Cortex of kidney (tissue), 1 donor: ENCODE measurements around the gene GABRG3.

Experiments used
- DNase-seq: peaks from one replicate; lab custom pipeline; 2025; lab: John Stamatoyannopoulos, UW

Gene GABRG3

GRCh38 chr15:27509014-27509413 lies 538.0 kb downstream of the GABRG3 start:
- no peak for DNase-seq

- no peak for DNase-seq
Measured at GRCh38 chr15:27512281-27513001, 541.5 kb downstream of the GABRG3 start.

DNA sequence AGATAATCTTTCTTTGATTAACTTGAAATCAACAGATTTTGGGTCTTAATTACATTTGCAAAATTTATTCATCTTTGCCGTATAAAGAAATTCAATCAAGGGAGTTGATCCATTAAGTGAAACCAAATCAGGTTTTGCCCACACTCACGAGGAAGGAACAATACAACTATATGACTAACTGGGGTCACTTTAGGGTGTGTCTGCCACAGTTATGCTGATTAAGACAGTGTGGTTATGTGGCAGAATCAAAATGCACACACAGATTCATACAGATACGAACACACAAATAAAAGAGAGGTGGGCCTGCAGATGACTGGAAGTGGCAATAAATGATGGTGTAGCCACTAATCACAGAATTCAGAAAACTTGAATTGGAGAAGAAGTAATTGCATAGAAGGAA lies 543.5 kb downstream of the GABRG3 start:
- DNase-seq, result no peak

- no peak for DNase-seq
Measured at GRCh38 chr15:27527490-27528067, 556.6 kb downstream of the GABRG3 start.

- DNase-seq, result no peak
Measured at GRCh38 chr15:27529399-27529798, 558.4 kb downstream of the GABRG3 start.

DNA sequence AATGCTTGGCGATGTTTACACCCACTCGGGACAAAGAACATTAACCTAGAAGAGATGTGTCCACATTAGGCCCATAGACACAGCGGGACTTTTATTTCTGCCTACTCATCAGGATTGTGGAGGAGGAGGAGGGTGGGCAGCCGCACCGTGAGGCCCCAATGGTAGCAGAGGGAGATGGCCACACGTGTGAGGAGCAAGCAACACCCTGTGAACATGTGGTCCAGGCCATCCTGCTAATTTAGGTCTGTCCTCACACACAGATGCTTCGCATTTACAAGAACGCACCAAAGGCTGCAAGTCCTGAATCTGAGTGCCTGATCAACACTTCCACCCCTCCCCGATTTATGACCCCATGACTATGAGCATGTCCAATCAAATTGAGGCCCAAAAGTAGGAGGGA lies 560.0 kb downstream of the GABRG3 start:
- DNase-seq, result no peak

GRCh38 chr15:27532358-27532757 lies 561.4 kb downstream of the GABRG3 start:
- no peak for DNase-seq

DNA sequence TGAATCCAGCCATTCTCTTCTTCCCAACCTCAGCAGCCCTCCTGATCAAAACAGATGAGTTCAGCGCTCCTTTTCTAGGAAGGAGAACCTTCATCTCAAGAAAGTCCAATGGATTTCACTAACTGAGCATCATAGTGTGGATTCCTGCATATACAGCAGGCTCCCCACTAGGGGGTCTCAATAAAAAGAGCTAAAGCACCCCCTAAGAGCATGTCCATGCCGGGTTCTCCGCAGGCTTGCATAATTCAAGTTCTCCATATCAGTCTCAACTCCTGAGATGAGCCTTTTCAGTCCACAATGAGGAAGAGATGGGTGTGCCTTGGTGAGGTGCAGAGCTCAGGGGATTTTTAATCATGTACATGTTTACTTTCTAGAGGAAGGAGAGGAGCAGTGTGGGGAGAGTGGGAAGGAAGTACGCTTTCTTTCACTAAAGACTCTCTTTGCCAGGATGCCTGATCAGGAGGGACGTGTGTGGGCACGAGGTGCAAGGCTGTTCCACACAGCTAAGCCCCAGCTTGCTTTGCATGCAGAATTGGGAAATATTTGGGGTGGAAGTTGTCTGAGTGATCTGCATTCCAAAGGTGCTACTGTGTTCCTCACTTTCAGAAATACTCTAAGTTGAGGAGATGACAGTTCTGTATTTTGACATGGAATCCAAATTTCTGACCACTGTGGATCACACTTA lies 564.6 kb downstream of the GABRG3 start:
- DNase-seq, result no peak

DNA sequence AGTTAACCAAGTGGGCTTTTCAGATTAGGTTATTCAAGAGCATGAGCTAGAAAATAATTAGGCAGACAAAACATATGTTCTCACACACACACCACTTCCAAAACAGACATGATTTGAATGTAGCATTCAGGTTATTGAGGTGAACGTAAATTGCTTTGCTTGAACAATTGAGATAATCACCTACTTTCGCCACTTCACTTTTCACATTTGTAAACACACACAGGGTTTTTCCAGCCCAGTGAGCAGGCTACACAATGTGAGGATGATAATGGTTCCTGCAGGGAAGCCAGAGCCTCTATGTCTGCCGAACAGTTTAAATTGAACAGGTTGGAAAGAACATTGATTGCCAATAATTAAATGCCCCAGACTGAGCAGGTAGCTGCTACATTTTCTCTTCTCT lies 567.3 kb downstream of the GABRG3 start:
- no peak for DNase-seq

DNA sequence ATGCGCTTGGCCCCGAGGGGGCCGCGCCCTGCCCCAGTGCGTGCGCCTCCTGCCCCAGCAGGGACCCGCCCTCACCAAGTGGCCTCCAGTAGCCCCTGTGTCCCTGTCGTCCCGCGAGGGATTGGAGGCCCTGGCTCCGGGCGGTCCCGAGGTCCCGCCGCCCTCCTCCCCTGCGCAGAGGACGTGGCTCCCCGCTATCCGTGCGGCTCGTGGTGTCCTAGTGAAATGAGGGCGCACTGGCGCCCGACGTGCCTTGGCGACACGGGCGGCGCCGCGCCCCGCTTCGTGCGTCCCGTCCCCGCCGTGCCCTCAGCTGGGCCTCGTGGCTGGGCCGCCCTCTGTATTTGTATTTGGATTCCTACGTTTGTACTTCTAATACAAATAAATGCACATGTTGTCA lies 570.6 kb downstream of the GABRG3 start:
- no peak for DNase-seq

- no peak for DNase-seq
Measured at GRCh38 chr15:27545494-27546255, 574.7 kb downstream of the GABRG3 start.

- no peak for DNase-seq
Measured at GRCh38 chr15:27549746-27550145, 578.8 kb downstream of the GABRG3 start.

DNA sequence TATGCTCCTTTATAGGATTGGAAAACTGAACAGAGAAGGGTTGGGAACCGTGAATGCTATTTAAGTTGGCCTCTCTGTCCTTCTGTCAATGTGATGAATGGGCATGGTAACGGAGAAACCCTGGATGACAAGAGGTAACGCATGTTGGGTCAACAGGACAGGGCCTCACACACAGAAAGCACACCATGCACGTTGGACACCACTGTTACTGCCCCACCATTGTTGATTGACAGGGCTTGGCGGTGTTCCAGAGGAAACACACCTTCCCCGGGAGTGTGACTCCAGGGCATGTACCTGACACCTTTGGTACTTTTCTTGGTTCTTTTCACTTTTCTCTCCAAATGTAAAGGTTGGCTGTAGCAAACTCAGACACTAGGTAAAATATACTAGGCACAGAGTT lies 579.7 kb downstream of the GABRG3 start:
- no peak for DNase-seq

DNA sequence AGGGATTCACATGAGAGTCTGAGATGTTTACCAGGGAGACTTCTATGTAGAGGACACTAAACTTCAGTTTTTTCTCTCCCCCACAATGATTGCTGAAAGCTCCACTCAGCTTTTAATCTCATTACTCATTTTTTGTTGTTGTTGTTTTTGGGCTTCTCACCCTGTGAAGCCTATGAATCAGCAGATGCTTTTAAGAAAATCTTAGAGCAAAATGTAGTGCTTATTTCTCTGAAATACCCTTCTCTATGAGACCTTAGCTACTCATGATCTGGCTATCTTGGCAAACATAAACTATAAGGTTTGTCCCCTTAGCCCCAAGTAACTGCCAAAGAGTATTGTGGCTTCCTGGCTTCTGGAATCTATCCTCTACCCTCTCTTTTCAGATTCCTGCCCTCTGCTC lies 590.8 kb downstream of the GABRG3 start:
- no peak for DNase-seq

GRCh38 chr15:27563765-27564370 lies 592.9 kb downstream of the GABRG3 start:
- DNase-seq, result no peak

- DNase-seq, result no peak
Measured at GRCh38 chr15:27564656-27565055, 593.7 kb downstream of the GABRG3 start.

DNA sequence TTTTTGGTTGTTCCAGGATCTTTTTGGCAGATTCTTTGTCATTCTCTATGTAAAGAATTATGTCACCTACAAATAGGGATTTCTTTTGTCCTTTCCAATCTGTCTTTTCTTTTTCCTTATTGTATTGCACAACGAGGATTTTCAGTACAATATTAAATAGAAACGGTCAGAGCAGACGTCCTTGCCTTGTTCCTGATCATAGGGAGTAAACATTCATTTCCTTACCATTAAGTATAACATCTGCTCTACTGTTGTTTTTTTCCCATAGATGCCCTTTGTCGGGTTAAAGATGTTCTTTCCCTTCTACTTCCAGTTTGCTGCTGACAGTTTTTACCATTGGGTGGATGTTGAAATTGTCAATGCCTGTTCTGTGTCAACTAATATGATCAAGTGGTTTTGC lies 599.8 kb downstream of the GABRG3 start:
- no peak for DNase-seq

DNA sequence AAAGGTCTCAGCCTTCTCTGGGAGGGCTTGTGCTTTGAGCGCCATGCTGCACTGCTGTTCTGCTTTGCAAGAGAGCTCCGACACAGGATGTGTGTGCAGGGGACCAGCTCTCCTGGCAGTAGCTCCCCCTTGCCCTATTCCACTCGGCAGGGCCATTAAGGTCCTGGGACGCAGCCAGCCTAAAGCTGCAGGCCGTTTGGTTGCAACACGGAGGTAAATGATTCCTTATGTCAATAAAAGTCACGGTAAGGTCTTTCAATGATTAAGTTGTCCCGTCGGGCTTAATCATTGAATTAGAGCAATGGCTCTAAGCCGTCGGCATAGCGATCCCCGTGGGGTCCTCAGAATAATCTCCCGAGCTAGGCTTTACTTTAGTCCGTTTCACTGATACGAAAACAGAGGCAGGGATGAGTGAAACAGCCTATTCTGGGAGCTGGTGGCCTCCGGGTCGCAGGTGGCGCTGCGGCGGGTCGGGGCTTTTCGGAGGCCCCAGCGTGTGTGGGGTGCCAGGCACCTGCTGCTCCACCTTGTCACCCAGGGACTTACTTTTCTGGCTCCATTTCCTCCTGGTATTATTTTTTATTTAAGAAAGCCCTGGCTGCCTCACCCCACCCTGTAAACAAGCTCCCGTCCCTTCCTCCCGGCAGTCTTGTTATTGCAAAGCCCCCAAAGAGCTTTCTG lies 603.0 kb downstream of the GABRG3 start:
- DNase-seq, result no peak

DNA sequence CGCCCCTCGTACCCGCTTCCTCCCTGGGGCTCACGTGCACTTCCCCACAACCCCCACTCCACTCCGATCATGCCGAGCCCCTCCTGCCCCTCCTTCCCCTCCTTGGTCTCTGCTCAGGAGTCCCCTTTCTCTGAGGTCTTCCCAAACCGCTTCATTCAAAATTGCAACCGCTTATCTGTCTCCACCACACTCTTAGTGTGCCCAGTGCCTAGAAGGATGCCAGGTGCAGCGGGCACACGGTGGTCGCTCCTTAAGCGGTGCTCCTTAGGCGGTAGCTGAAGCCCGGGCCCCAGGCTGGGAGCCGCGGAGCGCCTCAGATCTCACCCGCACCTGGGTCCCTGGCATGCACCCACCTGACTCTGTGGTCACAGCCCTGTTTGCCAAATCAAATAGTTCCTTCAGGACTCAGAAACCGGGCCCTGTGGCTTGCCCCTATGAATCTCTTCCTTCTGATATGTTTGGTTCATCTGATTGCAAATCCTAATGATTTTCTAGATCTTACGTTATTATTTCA lies 603.6 kb downstream of the GABRG3 start:
- no peak for DNase-seq

DNA sequence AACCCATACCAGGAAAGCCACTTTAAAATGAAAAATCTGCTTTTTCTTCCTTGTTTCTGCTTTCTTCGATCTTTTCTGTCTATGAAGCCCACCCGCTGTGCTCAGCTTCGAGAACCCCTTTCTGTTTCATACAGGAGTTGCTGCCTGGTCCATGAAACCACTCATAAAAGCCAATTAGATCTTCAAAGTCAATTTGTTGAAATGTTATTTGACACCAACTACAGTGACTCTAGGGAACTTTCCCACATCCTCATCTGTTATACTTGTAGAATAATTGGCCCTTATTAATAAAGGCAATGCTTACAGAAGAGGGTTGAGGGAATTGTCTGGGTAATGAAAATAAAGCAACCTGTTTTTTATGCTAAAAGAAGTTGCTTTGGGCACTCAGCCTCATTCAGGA lies 604.5 kb downstream of the GABRG3 start:
- no peak for DNase-seq

- DNase-seq, result no peak
Measured at GRCh38 chr15:27576576-27576975, 605.6 kb downstream of the GABRG3 start.
